Hematopoietic multipotent progenitor cell treated with erythropoietin and hydrocortisone succinate and interleukin-3 and kit ligand, for 4 days (in vitro differentiated cells): ENCODE data around the gene UQCR10.

Source experiments
- DNase-seq: peaks from one replicate; pipeline ENCODE4 v3.0.0-alpha.2; 2015

UQCR10 gene

DNA sequence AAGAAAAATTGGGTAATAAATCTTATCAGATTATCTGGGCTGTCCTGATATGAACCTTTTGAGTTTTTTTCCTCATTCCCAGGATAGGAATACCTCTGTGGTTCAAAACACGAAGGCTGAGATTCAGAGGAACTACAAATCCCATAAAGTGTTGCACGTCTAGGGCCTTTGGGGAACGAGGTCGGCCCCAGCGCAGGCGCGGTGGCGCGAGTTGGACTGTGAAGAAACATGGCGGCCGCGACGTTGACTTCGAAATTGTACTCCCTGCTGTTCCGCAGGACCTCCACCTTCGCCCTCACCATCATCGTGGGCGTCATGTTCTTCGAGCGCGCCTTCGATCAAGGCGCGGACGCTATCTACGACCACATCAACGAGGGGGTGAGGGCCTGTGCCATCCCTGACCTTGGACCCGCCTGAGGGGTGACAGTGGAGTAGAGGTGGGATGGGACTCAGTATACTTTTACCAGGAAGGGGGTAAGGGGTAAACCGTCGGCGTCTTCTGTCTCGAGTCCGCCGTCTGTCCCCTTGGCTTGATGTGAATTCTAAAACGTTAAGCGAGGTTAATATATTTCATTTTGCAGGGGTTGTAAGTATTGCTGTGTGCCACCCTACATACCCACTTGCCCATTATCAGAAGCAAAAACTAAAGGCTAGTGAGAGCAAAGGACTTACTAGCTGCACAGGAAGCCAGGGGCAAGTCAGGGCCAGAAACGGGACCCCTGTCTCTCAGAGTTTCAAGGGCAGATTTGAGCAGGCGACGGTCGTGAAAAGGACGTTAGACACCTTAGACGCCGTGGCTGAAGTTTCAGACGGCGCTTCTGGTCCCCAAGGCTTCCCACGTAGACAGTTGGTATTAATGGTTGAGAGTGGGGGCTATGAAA, at the start of gene UQCR10:
TSS of gene UQCR10 (plus strand) at position 199 of the 881 bp plus-strand sequence. CDS start at position 229, 30 bp downstream.
- peak; percentile 96 for DNase-seq

DNA sequence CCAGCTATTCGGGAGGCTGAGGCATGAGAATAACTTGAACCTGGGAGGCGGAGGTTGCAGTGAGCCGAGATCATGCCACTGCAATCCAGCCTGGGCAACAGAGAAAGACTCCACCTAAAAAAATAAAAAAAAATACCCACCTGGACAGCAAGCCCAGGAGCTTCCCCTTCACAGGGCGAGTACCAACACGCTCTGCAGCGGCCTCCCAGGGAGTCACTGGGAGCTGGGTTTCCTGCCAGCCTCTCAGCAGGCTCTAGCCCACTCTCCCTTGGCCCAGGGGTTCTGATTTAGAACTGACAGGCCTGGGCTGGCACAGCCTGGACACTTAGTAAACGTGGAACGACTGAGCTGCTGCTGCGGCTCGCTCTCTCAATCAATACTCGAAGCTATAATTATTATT, 49.4 kb upstream of the UQCR10 start:
- no peak for DNase-seq

GRCh38 chr22:29718949-29719898, 47.9 kb upstream of the UQCR10 start:
- DNase-seq, result no peak

GRCh38 chr22:29719899-29720645, 47.1 kb upstream of the UQCR10 start, which contains the start of gene CABP7:
Gene CABP7, plus strand, starts transcription at chr22:29720003. Its CDS starts 422 bp downstream, at chr22:29720425.
- DNase-seq, result peak; percentile 57

- peak; percentile 25 for DNase-seq
These were observed 46.3 kb upstream of the UQCR10 start for GRCh38 chr22:29720811-29721323.

DNA sequence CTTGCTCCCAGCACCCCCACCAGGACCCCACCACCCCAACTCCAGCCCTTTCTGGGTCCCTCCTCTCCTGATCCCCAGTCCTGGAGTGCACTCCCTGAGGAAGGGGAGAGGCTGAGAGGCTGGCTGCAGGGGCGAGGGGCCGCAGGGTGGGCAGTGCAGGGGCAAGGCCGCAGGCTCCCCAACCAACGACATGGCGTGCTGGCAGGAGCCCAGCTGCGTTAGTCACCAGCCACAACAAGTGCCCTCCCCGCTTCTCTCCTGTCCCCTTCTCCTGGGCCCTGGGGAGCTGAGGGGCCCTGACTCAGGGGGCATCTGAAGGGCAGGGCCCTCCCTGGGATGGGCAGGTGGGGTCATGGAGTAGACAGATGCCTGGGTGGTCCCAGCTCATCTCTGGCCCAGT, 45.0 kb upstream of the UQCR10 start:
- peak; percentile 51 for DNase-seq

- DNase-seq, result no peak
These were observed 44.6 kb upstream of the UQCR10 start for GRCh38 chr22:29722587-29722986.

- no peak for DNase-seq
These were observed 43.4 kb upstream of the UQCR10 start for GRCh38 chr22:29723766-29724165.

DNA sequence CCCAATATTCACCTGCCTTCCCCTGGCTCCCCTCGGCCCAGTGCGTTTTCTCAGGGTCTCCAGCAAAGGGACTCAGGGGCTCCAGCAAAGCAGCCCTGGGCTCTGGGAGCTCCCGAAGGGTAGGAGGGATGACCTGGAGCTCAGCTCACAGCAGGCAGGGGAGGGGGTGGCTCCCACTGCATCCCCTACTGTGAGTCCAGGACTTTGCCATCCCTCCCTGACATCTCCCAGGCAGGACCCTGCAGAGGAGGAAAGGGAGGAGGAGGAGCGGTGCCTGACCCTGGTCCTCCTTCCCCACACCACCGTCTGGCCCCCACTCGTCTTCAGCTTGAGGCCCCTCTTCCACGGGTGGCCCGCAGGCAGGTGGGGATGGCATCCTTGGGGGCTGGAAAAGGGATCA, 42.3 kb upstream of the UQCR10 start:
- no peak for DNase-seq

DNA sequence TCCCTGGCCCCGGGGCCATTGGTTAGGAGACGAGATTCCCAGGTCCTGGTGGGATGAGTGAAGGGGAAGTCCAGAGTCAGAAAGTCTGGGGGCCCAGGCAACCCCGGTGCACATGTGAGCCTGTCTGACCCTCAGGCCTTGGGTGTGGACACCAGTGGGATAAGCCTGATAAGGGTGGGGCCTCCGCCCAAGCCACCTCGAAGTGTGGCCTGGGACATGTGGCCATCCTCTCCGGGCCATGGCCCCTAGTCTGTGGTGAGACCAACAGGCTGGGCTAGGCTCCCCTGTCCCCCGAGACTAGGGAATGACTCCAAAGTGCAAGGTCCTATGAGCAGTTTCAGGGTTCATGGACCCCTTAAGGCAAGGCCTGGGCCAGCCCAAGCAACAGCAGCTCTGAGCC, 41.1 kb upstream of the UQCR10 start:
- peak; percentile 64 for DNase-seq

DNA sequence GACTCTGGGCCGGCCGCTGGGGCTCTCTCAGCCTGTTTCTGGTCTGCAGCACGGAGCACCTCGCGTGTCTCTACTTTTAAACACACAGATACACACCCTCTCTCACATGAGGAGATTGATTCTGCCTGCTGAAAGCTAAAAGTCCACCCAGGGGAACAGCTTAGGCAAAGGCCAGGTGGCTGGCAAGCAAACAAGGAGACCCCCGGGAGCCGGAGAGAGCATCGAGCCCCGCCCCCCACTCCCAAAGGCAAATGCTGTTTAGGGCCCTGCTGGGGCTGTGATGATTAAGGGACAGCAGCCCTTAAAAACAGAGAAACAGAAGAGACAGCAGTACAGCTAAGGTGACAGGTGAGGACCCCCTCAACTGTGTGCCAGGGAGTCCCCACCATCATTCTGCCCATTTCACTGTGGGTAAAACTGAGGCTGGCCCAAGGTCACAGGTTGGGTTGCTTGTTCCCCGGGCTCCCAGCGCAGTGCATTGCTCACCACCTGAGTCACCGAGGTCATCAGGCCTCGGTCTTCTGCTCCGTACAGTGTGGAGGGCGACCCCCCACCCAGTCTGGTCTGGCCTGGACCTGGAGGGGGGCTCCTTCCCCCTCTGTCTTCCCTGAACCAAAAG, 40.5 kb upstream of the UQCR10 start:
- no peak for DNase-seq

GRCh38 chr22:29727131-29727523, 40.0 kb upstream of the UQCR10 start:
- peak; percentile 83 for DNase-seq

GRCh38 chr22:29729161-29729560, 38.0 kb upstream of the UQCR10 start:
- DNase-seq, result no peak

- no peak for DNase-seq
These were observed 35.9 kb upstream of the UQCR10 start for GRCh38 chr22:29731058-29731850.

- DNase-seq, result peak; percentile 23
These were observed 34.3 kb upstream of the UQCR10 start for GRCh38 chr22:29732883-29733282.

DNA sequence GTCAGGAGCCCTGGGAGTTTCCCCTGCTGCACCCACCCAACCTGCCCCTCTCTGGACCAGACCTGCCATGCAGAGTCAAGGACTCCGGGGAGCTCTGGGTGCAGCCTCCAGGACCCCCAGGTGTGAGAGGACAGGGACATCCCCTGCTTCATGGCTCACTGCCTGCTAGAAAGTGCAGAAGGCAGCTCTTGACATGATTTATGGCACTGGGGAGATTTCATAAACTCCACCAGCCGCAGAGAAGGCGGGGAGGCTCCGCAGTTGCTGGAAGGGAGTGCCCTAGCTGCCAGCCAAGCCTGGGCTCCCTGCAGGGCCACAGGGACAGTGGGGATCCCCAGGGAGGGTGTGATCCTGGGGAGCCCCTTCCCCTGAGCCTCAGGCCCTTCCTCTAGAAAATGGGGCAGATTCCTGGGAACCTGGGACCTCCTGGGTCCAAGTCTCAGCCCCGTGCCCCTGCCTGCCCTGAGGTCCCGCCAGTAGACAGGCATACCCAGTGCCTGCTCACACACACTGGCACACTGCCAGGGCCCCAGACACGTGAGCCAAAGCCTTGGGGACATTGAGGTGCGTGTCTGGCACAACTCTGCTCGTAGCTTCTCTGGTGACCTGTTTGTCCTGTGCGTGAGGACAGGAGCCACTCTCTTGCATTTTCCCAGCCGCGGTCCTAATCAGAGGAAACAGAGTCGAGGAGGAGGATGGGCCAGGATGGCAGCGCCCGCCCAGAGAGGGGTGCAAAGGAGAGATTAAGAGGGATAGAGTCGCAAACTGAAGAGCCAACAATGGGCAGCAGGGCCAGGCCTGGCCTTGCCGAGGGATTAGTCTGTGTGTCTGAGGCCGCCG, 33.6 kb upstream of the UQCR10 start:
- peak; percentile 99 for DNase-seq

- DNase-seq, result peak; percentile 79
These were observed 32.8 kb upstream of the UQCR10 start for GRCh38 chr22:29734406-29734805.

DNA sequence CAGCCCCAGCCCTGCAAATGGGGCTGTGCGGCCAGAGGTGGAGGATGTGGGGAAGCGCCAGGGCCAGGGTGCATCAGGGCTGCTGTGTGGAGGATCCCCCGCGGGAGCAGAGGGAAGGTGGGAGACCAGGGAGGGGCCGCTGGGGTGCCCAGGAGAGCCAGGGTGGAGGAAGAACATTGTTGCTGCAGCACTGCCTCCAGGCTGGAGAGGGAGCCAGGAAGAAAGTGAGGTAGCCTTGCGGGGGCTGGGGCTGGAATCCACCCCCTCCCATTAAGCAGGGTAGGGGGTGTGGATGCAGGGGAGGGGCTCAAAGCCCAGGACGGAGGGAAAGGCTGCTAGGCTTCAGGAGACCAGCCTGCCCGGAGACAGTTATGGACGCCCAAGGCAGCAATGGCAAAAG, 32.3 kb upstream of the UQCR10 start:
- DNase-seq, result peak; percentile 53

- peak; percentile 52 for DNase-seq
These were observed 31.8 kb upstream of the UQCR10 start for GRCh38 chr22:29735416-29735815.
